GM18517 (cell line): ENCODE results near the gene RAB3B.
"Not testable (repeated sequence)": the region's sequence is repeated elsewhere in the genome, so short reads cannot be mapped to it uniquely, and the experiment has no call there.

Experiments
- ATAC-seq: cut with Tn5 transposase; IDR thresholded peaks from one replicate; pipeline ENCODE4 v1.9.1; 2021; ENCODE audit warnings: mild to moderate bottlenecking, moderate library complexity; ENCODE audit not compliant: unreplicated experiment

RAB3B gene

GRCh38 chr1:51922040-51922439 is 68.5 kb downstream of the RAB3B start:
- ATAC-seq, result no peak

GRCh38 chr1:51920130-51920529 is 70.4 kb downstream of the RAB3B start:
- ATAC-seq, result no peak

GRCh38 chr1:51919684-51920083 is 70.8 kb downstream of the RAB3B start:
- ATAC-seq, result no peak

- ATAC-seq, result no peak
Measured at GRCh38 chr1:51916587-51917405, 73.7 kb downstream of the RAB3B start.

GRCh38 chr1:51915951-51916350 is 74.5 kb downstream of the RAB3B start:
- no peak for ATAC-seq

- no peak for ATAC-seq
Measured at GRCh38 chr1:51912881-51913280, 77.6 kb downstream of the RAB3B start.

GRCh38 chr1:51910221-51911000 is 80.1 kb downstream of the RAB3B start:
- ATAC-seq, result no peak

GRCh38 chr1:51908499-51908898 is 82.0 kb downstream of the RAB3B start:
- no peak for ATAC-seq

- no peak for ATAC-seq
Measured at GRCh38 chr1:51907079-51907702, 83.3 kb downstream of the RAB3B start.

GRCh38 chr1:51906306-51907078 is 84.0 kb downstream of the RAB3B start:
- ATAC-seq, result no peak

- ATAC-seq, result no peak
Measured at GRCh38 chr1:51902456-51902855, 88.0 kb downstream of the RAB3B start.

GRCh38 chr1:51901151-51901550 is 89.3 kb downstream of the RAB3B start:
- no peak for ATAC-seq

- ATAC-seq, result no peak
Measured at GRCh38 chr1:51899022-51899421, 91.5 kb downstream of the RAB3B start.

GRCh38 chr1:51898090-51898734 is 92.3 kb downstream of the RAB3B start:
- ATAC-seq, result no peak

- no peak for ATAC-seq
Measured at GRCh38 chr1:51897699-51898031, 92.8 kb downstream of the RAB3B start.

- ATAC-seq, result not testable (repeated sequence)
Measured at GRCh38 chr1:51894748-51895147, 95.8 kb downstream of the RAB3B start.

GRCh38 chr1:51878616-51879336 is 111.7 kb downstream of the RAB3B start, which contains the start of gene NRDC:
NRDC (minus strand) TSS chr1:51878727; CDS start chr1:51878615, 112 bp downstream.
- peak; percentile 95 for ATAC-seq

- peak; percentile 24 for ATAC-seq
Measured at GRCh38 chr1:51878308-51878615, 112.2 kb downstream of the RAB3B start.

GRCh38 chr1:51877434-51878307 is 112.8 kb downstream of the RAB3B start:
- peak; percentile 0 for ATAC-seq
